Endodermal cell (in vitro differentiated cells): Measurements from ENCODE around the gene PYGO2. TPM values are rescaled to one million over a fixed set of nuclear protein-coding genes. Genes with fewer than 3 reads are reported as not detected.

Experiments used
- DNase-seq: peaks from one replicate; pipeline ENCODE4 v3.0.0-alpha.2; 2017
- H3K27ac ChIP-seq: 2 replicates; pipeline ENCODE4 v1.5.1; 2013; ENCODE audit warnings: mild to moderate bottlenecking, low read depth, low read length, moderate library complexity
- H3K27me3 ChIP-seq: 2 replicates; pipeline ENCODE4 v1.6.1; 2013; ENCODE audit warnings: mild to moderate bottlenecking, low read length, moderate library complexity; ENCODE audit not compliant: insufficient read depth, control insufficient read depth, poor library complexity, severe bottlenecking
- H3K36me3 ChIP-seq: 2 replicates; pipeline ENCODE4 v1.7.0; 2013; ENCODE audit warnings: mild to moderate bottlenecking, low read length, moderate library complexity; ENCODE audit not compliant: control insufficient read depth, insufficient read depth
- H3K4me1 ChIP-seq: one replicate; pipeline ENCODE4 v1.7.0; 2013; ENCODE audit warnings: low read length; ENCODE audit not compliant: control insufficient read depth, insufficient read depth
- H3K4me3 ChIP-seq: 2 replicates; pipeline ENCODE4 v1.5.1; 2013; ENCODE audit warnings: mild to moderate bottlenecking, low read length, moderate library complexity
- H3K9ac ChIP-seq: 2 replicates; pipeline ENCODE4 v1.6.1; 2013; ENCODE audit warnings: mild to moderate bottlenecking, low read length, moderate library complexity; ENCODE audit not compliant: poor library complexity, severe bottlenecking; ENCODE audit errors: extremely low read depth
- H3K9me3 ChIP-seq: 2 replicates; pipeline ENCODE4 v1.6.1; 2013; ENCODE audit warnings: mild to moderate bottlenecking, low read length, moderate library complexity; ENCODE audit not compliant: control insufficient read depth
- H3K27ac Mint-ChIP-seq: 2 replicates; pipeline ENCODE4 v1.8.0; 2020; ENCODE audit warnings: mixed read lengths
- H3K27me3 Mint-ChIP-seq: 2 replicates; pipeline ENCODE4 v1.8.0; 2021; ENCODE audit warnings: mild to moderate bottlenecking, mixed read lengths; ENCODE audit not compliant: insufficient read depth
- H3K36me3 Mint-ChIP-seq: 2 replicates; pipeline ENCODE4 v1.8.0; 2020; ENCODE audit warnings: low read depth, mixed read lengths
- H3K4me1 Mint-ChIP-seq: 2 replicates; pipeline ENCODE4 v1.8.0; 2020; ENCODE audit warnings: mixed read lengths
- H3K4me3 Mint-ChIP-seq: 2 replicates; pipeline ENCODE4 v1.8.0; 2020; ENCODE audit warnings: mild to moderate bottlenecking, moderate library complexity, mixed read lengths
- H3K9me3 Mint-ChIP-seq: 2 replicates; pipeline ENCODE4 v1.8.0; 2020; ENCODE audit warnings: mild to moderate bottlenecking, mixed read lengths
- CTCF ChIP-seq: fragments of 200-600 bp; sonication (generic); conservative IDR thresholded peaks from 2 replicates; pipeline ENCODE4 v1.5.0; 2021; ENCODE audit warnings: antibody characterized with exemption, mild to moderate bottlenecking
- WGBS, 2 experiments: methylation state at CpG; one replicate each; pipeline versions ENCODE4 v1.1.5 to v1.1.7; 2013; ENCODE audit warnings: missing lambda C conversion rate in 2 of 2, mixed read lengths in 1 of 2; ENCODE audit not compliant: insufficient coverage in 1 of 2, insufficient read length in 1 of 2; 5-methylcytosine and 5-hydroxymethylcytosine counted together
- total RNA-seq, 2 donors: library from RNA; stranded (reverse); fragmentation: NEBNext Ultra II Directional in 1 of 2; extraction: Animal tissue kit (Norgen Biotek cat#: 25700) in 1 of 2; gene quantifications; 2 replicates in 1 of 2; 3 replicates in 1 of 2; pipeline ENCODE4 v1.2.1, GENCODE V29; 2021

PYGO2 gene
- total RNA-seq, 2 donors from 2014 or later = 33.4 to 40.4 TPM

- H3K27me3 Mint-ChIP-seq = peaks cover 2% of the 10 kb centered on the region
- no peaks in the 10 kb centered on the region for H3K9me3 Mint-ChIP-seq
- H3K4me1 Mint-ChIP-seq = peaks cover 30% of the 10 kb centered on the region
- Histone ChIP-seq H3K9me3 (no peaks in the 10 kb centered on the region), H3K27ac (no peak overlapping the region), H3K4me1 (no peaks in the 10 kb centered on the region), H3K4me3 (no peak overlapping the region), H3K9ac (no peak overlapping the region), H3K36me3 (peaks cover 4% of the 10 kb centered on the region), H3K27me3 (no peaks in the 10 kb centered on the region)
- DNase-seq = peak; percentile 68
- peaks cover 2% of the 10 kb centered on the region for H3K36me3 Mint-ChIP-seq
- WGBS, 2 experiments = 92 to 100% methylated on average over 1 of the region's 1 CpG
- TF ChIP-seq CTCF = no peak
- no peak overlapping the region for H3K27ac Mint-ChIP-seq
- no peak overlapping the region for H3K4me3 Mint-ChIP-seq
Observed at GRCh38 chr1:154940213-154940560, 21.4 kb downstream of the PYGO2 start.

GRCh38 chr1:154938604-154939399 lies 22.8 kb downstream of the PYGO2 start:
- no peak overlapping the region for H3K4me3 ChIP-seq
- Mint-ChIP-seq H3K27me3 (peaks cover 2% of the 10 kb centered on the region), H3K9me3 (no peaks in the 10 kb centered on the region), H3K27ac (peak overlapping the region; percentile 3), H3K4me1 (peaks cover 27% of the 10 kb centered on the region), H3K36me3 (peaks cover 2% of the 10 kb centered on the region), H3K4me3 (no peak overlapping the region)
- no peaks in the 10 kb centered on the region for H3K27me3 ChIP-seq
- DNase-seq = no peak
- H3K9ac ChIP-seq = no peak overlapping the region
- no peak for TF ChIP-seq CTCF
- WGBS, 2 experiments = 95% methylated on average over 6 to 7 of the region's 7 CpGs
- H3K4me1 ChIP-seq = no peaks in the 10 kb centered on the region
- no peaks in the 10 kb centered on the region for H3K36me3 ChIP-seq
- no peak overlapping the region for H3K27ac ChIP-seq
- no peaks in the 10 kb centered on the region for H3K9me3 ChIP-seq

GRCh38 chr1:154937988-154938386 lies 23.6 kb downstream of the PYGO2 start:
- no peak overlapping the region for H3K9ac ChIP-seq
- no peaks in the 10 kb centered on the region for H3K36me3 ChIP-seq
- Mint-ChIP-seq H3K36me3 (no peaks in the 10 kb centered on the region), H3K27ac (peak overlapping the region; percentile 100), H3K4me3 (peak overlapping the region; percentile 81), H3K27me3 (peaks cover 2% of the 10 kb centered on the region), H3K9me3 (no peaks in the 10 kb centered on the region), H3K4me1 (peaks cover 22% of the 10 kb centered on the region)
- 92 to 93% methylated on average over 4 to 8 of the region's 8 CpGs for WGBS, 2 experiments
- no peak for DNase-seq
- TF ChIP-seq CTCF = no peak
- peak overlapping the region; percentile 93 for H3K4me3 ChIP-seq
- H3K4me1 ChIP-seq = no peaks in the 10 kb centered on the region
- no peaks in the 10 kb centered on the region for H3K27me3 ChIP-seq
- peak overlapping the region; percentile 100 for H3K27ac ChIP-seq
- no peaks in the 10 kb centered on the region for H3K9me3 ChIP-seq
